Peyer's patch (tissue), 4 donors: ENCODE measurements around the gene LCA5. TPM values are rescaled to one million over a fixed set of nuclear protein-coding genes. Genes with fewer than 3 reads are reported as not detected.
"Not testable (repeated sequence)": the region's sequence is repeated elsewhere in the genome, so short reads cannot be mapped to it uniquely, and the experiment has no call there.

Source experiments
- DNase-seq, 3 donors: peaks; one replicate each; pipeline ENCODE4 v3.0.0-alpha.2; 2017 to 2019
- H3K27ac ChIP-seq, 4 donors: fragments of 200-600 bp; sonication (generic); one replicate each; pipeline ENCODE4 v1.5.1; 2016 to 2019
- H3K27me3 ChIP-seq, 2 donors: fragments of 200-600 bp; sonication (generic); one replicate each; pipeline ENCODE4 v1.5.1; 2019
- H3K36me3 ChIP-seq, 3 donors: fragments of 200-600 bp; sonication (generic); one replicate each; pipeline ENCODE4 v1.5.1; 2016 to 2019
- H3K4me1 ChIP-seq, 4 donors: fragments of 200-600 bp; sonication (generic); one replicate each; pipeline ENCODE4 v1.5.1; 2016 to 2019
- H3K4me3 ChIP-seq, 4 donors: fragments of 200-600 bp; sonication (generic); 1 replicate in 3 of 4; 2 replicates in 1 of 4; pipeline ENCODE4 v1.5.1; 2016 to 2019; ENCODE audit warnings: mild to moderate bottlenecking in 1 of 4
- H3K9me3 ChIP-seq, 4 donors: fragments of 200-600 bp; sonication (generic); one replicate each; pipeline ENCODE4 v1.5.1; 2016 to 2019; ENCODE audit warnings: mild to moderate bottlenecking in 1 of 4
- CTCF ChIP-seq, 6 experiments: fragments of 450-650 bp in 4 of 6; fragments of 200-600 bp in 2 of 6; sonication (generic) in 1 of 6; IDR thresholded peaks; one replicate each; pipeline ENCODE4 v1.5.1; 2017 to 2019; ENCODE audit warnings: antibody characterized with exemption in 6 of 6, mild to moderate bottlenecking in 3 of 6, moderate library complexity in 1 of 6
- POLR2A ChIP-seq, 2 donors: fragments of 450-650 bp; IDR thresholded peaks; one replicate each; pipeline ENCODE4 v1.5.1; 2017; ENCODE audit warnings: antibody characterized with exemption in 2 of 2, mild to moderate bottlenecking in 2 of 2, moderate library complexity in 2 of 2
- total RNA-seq, 4 donors: library from RNA; depleted of rRNA; stranded (reverse); fragments of >200 nt; gene quantifications; one replicate each; pipeline ENCODE4 v1.1.0, GENCODE V29; 2016

Gene LCA5
- total RNA-seq, result 1 to 10 TPM in 3 of 4 donors, under 1 TPM in 1; 0.88 to 5.0 (median 2.0) TPM

DNA sequence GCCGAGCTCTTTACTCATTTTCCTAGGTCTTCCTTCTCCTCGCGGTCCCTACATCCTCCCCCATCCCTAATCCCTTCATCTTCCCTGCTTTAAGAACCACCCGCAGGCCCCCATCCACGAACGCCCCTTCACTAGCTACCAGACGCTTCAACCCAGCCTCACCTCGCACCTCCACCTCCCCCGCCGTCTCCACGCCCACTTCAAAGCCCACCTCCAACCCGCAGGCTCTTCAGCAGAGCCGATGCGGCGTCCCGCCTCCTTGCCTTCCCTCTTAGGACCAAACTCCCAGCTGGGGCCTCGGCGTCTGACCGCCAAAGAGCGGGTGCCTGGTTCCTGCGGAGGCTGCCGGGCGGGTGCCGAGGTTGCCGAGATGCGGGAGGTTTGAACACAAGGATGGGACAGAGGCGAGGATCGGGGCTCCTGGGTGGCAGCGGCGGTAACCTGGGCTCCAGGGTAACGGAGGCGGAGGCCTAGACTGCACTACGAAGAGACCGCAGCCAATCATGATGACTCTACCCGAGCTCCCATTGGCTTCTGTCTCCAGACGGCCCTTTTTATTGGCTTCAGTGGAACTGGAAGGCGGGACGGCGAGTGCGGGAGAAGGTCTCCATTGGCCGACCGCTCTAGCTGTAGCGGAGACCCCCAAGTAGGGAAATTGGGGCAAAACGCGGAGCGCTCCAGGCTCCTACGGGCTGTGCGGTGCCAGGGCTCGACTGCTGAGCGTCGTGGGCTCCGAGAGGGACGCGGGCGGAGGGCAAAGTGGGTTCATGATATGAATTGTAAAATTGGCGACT, at the start of gene LCA5:
LCA5 (minus strand) TSS at position 477 of the 794 bp plus-strand sequence. CDS start 18,536 bp downstream, outside the sequence.
- no peaks in the 10 kb centered on the region for H3K27me3 ChIP-seq
- TF ChIP-seq CTCF (IDR thresholded peaks at IDR 0.05) (no peak), POLR2A (IDR thresholded peaks at IDR 0.05) (no peak)
- H3K27ac ChIP-seq, result peak within 1 kb of the TSS; percentile 72 to 91 (median 78)
- H3K9me3 ChIP-seq, result no peaks in the 10 kb centered on the region
- no peaks in the 10 kb centered on the region for H3K4me1 ChIP-seq
- peak; percentile 74 to 93 (median 87) for DNase-seq
- H3K4me3 ChIP-seq, result peak within 1 kb of the TSS; percentile 54 to 84 (median 70)
- H3K36me3 ChIP-seq, result no peaks in the 10 kb centered on the region

DNA sequence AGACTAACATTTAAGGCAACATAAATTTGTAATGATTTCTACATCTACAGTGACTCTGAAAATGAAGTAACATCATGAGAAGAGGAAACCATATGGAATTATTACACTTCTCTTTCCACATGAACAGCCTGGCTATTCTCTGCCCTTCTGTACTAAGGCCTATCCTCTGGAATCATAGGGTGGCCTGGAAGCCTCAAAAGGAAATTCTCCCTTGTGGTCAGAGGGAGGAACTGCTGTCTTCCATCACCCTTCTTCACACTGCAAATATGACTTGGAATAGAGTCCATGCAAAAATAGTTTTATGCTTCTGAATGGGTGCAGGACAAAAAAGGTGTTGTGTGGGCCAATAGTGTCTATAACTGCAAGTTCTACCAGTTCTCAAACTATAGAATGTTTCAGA, 49.3 kb upstream of the LCA5 start:
- no peak overlapping the region for H3K4me3 ChIP-seq
- H3K27ac ChIP-seq, result no peak overlapping the region
- DNase-seq, result no peak
- H3K27me3 ChIP-seq, result no peaks in the 10 kb centered on the region
- no peaks in the 10 kb centered on the region for H3K4me1 ChIP-seq
- H3K9me3 ChIP-seq, result no peaks in the 10 kb centered on the region
- no peaks in the 10 kb centered on the region for H3K36me3 ChIP-seq
- TF ChIP-seq POLR2A (IDR thresholded peaks at IDR 0.05) (no peak), CTCF (IDR thresholded peaks at IDR 0.05) (peak in 3 of 6 experiments; percentile 58 to 65 (median 62))

GRCh38 chr6:79584332-79584731, 47.1 kb upstream of the LCA5 start:
- H3K9me3 ChIP-seq, result no peaks in the 10 kb centered on the region
- no peaks in the 10 kb centered on the region for H3K4me1 ChIP-seq
- no peak for DNase-seq
- no peak overlapping the region for H3K4me3 ChIP-seq
- TF ChIP-seq CTCF (IDR thresholded peaks at IDR 0.05), result no peak
- no peak for TF ChIP-seq POLR2A (IDR thresholded peaks at IDR 0.05)
- H3K36me3 ChIP-seq, result no peaks in the 10 kb centered on the region
- no peaks in the 10 kb centered on the region for H3K27me3 ChIP-seq
- H3K27ac ChIP-seq, result no peak overlapping the region

DNA sequence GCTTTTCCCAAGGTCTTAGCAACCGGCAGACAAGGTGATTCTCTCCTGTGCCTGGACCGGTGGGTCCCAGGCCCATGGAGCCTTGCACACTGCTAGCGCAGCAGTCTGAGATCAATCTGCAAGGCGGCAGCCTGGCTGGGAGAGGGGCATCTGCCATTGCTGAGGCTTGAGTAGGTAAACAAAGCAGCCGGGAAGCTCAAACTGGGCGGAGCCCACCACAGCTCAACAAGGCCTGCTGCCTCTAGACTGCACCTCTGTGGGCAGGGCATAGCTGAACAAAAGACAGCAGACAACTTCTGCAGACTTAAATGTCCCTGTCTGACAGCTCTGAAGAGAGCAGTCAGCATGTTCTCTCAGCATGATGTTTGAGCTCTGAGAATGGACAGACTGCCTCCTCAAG, 40.7 kb upstream of the LCA5 start:
- not testable (repeated sequence) for H3K4me3 ChIP-seq, H3K9me3 ChIP-seq, H3K36me3 ChIP-seq, H3K4me1 ChIP-seq, DNase-seq, H3K27me3 ChIP-seq, H3K27ac ChIP-seq

DNA sequence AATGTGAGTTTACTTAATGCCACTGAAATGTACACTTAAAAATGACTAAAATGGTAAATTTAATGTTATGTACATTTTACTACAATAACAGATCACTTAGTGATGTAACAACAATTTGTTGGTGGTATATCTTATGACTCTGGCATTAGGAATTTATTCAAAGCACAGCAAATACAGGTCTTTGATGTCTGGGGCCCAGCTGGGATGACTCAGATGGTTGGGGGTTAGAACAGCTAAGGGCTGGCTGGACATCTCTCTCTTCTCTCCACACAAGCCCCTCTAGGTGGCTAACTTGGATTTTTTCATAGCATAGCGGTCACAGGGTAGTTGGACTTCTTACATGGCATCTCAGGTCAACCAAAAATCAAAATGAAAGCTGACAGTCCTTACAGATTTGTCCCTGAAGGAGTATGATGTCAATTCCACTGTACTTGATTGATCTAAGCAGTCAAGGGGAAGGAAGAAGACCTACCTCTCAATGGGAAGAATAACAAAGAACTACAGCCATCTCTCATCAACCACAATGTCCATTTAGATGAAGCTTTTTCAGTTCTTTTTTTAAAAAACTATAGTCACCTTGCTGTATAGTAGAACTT, 37.5 kb upstream of the LCA5 start:
- Histone ChIP-seq H3K27me3 (no peaks in the 10 kb centered on the region), H3K27ac (no peak overlapping the region), H3K4me3 (no peak overlapping the region), H3K36me3 (no peaks in the 10 kb centered on the region), H3K9me3 (no peaks in the 10 kb centered on the region), H3K4me1 (no peaks in the 10 kb centered on the region)
- TF ChIP-seq CTCF (IDR thresholded peaks at IDR 0.05) (no peak), POLR2A (IDR thresholded peaks at IDR 0.05) (no peak)
- no peak for DNase-seq

- H3K36me3 ChIP-seq, result no peaks in the 10 kb centered on the region
- no peak for DNase-seq
- TF ChIP-seq POLR2A (IDR thresholded peaks at IDR 0.05), result no peak
- H3K9me3 ChIP-seq, result no peaks in the 10 kb centered on the region
- no peak overlapping the region for H3K4me3 ChIP-seq
- no peaks in the 10 kb centered on the region for H3K27me3 ChIP-seq
- no peak overlapping the region for H3K27ac ChIP-seq
- no peaks in the 10 kb centered on the region for H3K4me1 ChIP-seq
Measured at GRCh38 chr6:79574174-79574573, 36.9 kb upstream of the LCA5 start.
